Right ventricle myocardium superior (tissue), 1 donor: ENCODE data around the gene ZNF14. TPM values are rescaled to one million over a fixed set of nuclear protein-coding genes. Genes with fewer than 3 reads are reported as not detected.

Experiments used
- ATAC-seq: fragments of 200-7000 bp; cut with Tn5 transposase; one replicate; pipeline ENCODE4 v1.9.1; 2020; ENCODE audit warnings: mild to moderate bottlenecking; ENCODE audit not compliant: poor library complexity
- DNase-seq: peaks from one replicate; pipeline ENCODE4 v3.0.0-alpha.2; 2020
- intact Hi-C: fragments of 100-400 bp; cut with DNase I; formaldehyde crosslinking; loops from one replicate; pipeline ENCODE4 v1.11.2; 2022
- total RNA-seq: library from RNA; stranded (reverse); fragmentation: NEBNext Ultra II Directional; extraction: Animal tissue kit (Norgen Biotek cat#: 25700); gene quantifications from one replicate; pipeline ENCODE4 v1.2.1, GENCODE V29; 2021
- donor health status: DM: no; HTN: yes; CAD: no; lungs with severe emphysema.

The ZNF14 gene
- total RNA-seq, 1 donor from 2014 or later: 3.2 TPM

- ATAC-seq (no peak), DNase-seq (no peak)
- intact Hi-C loops: no loop called here
Observed at GRCh38 chr19:19662871-19663255, 70.0 kb downstream of the ZNF14 start.

- intact Hi-C loops: no loop called here
- peak; percentile 21 for DNase-seq
- no peak for ATAC-seq
Observed at GRCh38 chr19:19662344-19662743, 70.6 kb downstream of the ZNF14 start.

GRCh38 chr19:19661675-19662251, 71.1 kb downstream of the ZNF14 start:
- intact Hi-C loops: no loop called here
- DNase-seq (peak; percentile 37), ATAC-seq (no peak)

DNA sequence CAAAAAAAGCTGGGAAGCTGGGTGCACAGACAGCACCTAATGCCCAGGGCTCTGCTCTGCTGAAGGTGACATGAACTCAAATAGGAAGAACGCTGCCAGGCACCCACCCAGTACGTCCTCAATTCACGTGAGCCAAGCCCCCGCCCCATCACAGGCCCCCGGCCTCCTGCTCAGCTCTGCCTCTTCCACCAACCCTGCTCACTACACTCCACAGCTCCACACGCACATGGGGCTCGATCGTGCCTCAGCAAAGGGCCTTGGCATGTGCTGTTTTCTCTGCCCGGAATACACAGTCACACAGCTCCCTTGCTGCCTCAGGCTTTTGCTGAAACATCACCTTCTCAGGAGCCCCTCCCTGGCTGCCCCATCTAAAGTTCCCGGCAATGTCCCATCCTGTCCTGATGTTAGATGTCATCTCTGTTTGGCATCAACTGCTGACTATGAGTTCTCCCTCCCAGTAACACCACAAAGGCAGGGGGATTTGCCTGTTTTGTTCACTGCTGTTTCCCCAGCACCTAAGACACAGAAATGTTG, 71.7 kb downstream of the ZNF14 start:
- DNase-seq (peak; percentile 37), ATAC-seq (no peak)
- intact Hi-C loops: no loop called here

Other genes starting within 250 kb of the ZNF14 start
- 0.67 TPM for gene TSSK6, start 217.6 kb downstream of the ZNF14 start, total RNA-seq
- gene NDUFA13, start 216.9 kb downstream of the ZNF14 start, total RNA-seq: 1,367 TPM
- 5.8 TPM for gene YJEFN3, start 204.2 kb downstream of the ZNF14 start, total RNA-seq
- gene CILP2, start 194.8 kb downstream of the ZNF14 start, total RNA-seq: 0.40 TPM
- not detected for gene PBX4, start 114.4 kb downstream of the ZNF14 start, total RNA-seq
- gene LPAR2, start 104.9 kb downstream of the ZNF14 start, total RNA-seq: 1.7 TPM
- gene GMIP, start 89.5 kb downstream of the ZNF14 start, total RNA-seq: 3.0 TPM
- 16.2 TPM for gene ATP13A1, start 69.4 kb downstream of the ZNF14 start, total RNA-seq
- 2.9 TPM for gene ZNF101, start 64.3 kb downstream of the ZNF14 start, total RNA-seq
- gene ZNF506, start 88.6 kb upstream of the ZNF14 start, total RNA-seq: 8.1 TPM
- 6.6 TPM for gene ZNF253, start 132.8 kb upstream of the ZNF14 start, total RNA-seq
- gene ZNF93, start 167.8 kb upstream of the ZNF14 start, total RNA-seq: 1.2 TPM